HG03066 (cell line): ENCODE measurements around the gene KAZN.

Source experiments
- ATAC-seq: cut with Tn5 transposase; IDR thresholded peaks from one replicate; pipeline ENCODE4 v1.9.1; 2021; ENCODE audit warnings: low read depth; ENCODE audit not compliant: unreplicated experiment

The KAZN gene

DNA sequence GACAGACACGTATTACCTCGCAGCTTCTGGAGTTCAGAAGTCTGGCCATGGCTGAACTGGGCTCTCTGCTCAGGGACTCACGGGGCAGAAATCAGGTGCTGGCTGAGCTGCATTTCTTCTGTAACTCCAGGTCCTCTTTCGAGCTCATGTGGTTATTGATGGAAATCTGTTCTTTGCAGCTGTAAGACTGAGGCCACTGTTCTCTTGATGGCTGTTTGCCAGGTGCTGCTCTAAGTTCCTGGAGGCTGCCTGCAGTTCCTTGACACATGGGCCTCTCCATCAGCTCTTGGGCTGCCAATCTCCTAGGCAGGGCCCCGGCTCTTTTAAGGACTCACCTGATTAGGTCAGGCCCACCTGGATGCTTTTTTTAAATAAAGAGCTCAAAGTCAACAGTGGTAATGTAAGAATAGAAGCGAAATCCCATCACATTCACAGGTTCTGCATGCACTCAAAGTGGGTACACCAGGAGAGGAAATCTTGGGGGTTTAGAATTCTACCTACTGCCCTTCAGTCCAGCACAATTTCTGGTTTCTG is 139.1 kb downstream of the KAZN start:
- no peak for ATAC-seq

DNA sequence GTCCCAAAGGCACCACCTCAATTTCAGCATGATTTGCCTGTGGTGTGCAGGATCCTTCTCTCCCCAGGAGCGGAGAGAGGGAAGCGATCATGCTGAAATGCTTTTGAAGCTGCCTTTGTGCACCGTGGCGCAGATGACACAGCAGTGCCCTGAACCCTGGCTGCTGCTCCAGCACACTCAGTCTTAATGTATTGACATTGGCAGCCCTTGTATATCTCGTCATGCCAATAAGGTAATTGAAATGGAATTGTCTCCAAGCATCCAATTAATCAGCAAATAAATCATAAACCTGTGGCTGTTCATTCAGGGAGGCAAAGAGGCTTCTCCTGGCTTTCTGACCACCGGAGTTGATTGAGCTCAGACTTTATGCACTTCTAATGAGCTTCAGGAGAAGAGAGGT is 139.8 kb downstream of the KAZN start:
- no peak for ATAC-seq

DNA sequence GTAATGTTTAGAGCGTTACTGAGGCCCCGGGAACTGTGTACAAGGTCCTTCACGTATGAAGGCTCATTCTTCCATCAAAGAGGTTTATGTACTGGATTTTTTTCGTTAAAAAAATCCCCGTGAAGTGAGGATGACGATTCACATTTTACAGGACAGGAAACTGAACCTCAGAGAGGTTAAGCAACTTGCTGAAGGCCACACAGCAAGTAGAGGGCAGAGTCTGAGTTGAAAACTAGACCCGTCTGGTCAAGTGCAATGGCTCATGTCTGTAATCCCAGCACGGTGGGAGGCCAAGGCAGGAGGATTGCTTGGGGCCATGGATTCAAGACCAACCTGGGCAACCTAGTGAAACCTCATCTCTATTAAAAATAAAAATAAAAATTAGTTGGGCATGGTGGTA is 140.2 kb downstream of the KAZN start:
- no peak for ATAC-seq

DNA sequence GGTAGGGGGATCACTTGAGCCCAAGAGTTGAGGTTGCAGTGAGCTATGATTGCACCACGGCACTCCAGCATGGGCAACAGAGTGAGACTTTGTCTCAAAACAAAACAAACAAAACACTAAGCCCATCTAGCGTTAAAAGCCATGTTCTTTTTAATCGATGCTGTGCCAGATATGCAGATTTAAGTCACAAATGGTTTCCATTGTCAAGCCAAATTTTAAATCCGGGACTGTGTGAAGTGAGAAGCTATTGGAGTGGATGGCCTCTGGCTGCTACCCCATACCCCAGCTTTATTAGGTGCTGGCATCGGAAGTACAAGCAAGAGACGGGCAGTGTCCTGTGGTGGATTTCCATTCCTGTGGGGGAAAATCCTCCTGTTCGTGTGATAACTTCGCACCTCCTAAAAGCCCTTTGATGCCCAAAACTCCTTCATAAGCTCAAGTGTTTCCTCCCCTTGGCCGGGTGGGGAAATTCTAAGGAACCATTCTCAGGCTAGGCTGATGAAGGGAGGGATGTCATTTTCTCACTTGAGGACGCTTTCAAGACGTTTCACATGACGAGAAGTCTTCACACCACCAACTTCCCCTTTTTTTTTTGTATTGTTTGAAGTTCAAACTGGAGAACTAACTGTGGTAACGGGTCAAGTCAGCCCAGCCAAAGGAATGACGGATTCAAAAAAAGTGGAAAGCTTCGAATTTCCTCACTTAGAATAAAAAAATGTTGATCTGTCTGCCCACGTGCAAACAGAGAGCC is 140.8 kb downstream of the KAZN start:
- no peak for ATAC-seq

DNA sequence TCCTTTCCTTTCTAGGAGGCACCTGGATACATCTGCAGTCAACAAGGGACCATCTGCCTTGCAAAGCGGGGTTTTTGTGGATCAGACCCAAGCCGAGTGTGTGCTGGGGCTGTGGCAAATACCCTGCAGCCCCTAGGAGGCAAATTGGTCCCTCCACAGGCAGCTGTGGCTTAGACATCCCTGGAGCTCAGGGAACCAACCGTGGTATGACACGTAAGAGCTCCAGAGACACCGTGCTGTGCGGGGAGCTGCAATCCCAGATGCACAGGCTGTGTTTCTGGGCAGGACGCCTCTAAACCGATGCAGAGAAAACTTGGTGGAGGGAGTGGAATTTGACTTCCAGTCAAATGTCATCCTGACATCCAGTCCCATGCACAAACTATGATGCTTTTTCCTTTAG is 141.5 kb downstream of the KAZN start:
- ATAC-seq = no peak

DNA sequence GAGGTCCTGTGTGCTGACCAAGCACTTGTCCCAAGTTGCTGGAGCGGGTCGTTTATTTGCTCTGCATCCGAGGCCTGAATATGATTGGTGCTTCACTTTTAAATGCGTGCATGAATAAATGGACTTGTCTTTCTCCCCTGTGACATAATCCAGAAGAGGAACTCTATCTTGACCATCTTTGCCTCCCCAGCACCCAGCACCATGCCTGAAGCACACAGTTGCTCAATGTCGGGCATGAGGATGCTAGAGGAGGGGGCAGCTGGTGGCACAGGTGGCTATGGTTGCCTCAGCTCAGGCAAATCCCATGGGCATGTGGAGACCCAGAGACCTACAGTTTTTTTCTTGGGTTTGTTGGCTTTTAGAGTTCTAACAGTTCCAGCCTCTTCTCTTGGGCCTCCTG is 142.6 kb downstream of the KAZN start:
- ATAC-seq = no peak

DNA sequence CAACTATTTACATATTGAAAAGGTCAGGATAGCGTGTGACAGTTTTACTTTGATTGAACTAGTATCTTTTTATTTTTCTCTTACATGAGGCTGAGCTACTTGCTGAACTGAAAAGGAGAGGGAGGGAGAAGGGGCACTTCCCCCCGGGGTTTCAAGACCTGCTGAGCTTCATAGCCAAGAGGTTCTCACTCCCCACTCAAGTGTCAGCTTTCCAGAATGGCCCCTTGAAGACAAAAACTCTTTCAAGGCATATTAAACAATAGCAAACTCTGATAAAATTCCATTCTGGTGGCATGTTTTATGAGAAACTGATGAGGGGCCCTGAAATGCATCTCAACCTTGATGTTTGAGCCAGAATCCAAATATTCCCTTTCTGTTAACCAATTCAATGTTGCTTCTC is 143.0 kb downstream of the KAZN start:
- ATAC-seq = no peak

DNA sequence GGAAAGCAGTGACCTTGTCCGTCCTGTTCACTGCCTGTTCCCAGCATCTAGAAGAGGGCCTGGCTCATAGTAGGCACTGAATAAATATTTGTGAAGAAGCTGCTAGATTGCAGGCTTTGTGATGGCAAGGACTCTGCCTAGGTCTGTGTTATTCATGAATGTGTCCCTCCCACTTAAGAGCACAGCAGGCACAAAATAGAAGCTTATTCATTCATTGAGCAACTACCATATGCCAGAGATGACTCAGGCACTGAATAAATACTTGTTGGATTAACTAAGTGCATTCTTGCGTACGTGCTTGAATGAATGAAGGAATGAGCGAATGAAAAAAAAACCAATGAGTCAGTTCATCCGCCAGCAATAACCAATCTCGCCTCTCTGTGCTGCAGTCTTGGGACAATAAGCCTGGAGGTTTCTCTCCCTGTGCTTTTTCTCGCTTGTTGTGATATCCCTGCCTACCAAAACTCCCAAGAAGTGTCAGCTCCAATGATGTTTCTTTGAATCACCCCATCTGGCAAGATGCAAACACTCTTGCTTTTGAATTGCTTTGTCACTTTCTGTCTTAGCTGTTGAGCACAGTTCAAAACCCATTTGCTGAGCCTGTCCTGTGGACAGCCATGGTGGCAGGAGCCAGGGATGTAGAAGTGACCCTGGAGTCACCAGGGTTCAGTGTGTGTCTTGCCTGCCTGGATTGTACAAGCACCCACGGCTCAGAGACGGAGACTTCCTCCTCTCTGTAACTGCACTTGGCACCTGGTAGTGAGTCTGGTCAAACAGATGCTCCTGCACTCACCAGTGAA is 143.9 kb downstream of the KAZN start:
- no peak for ATAC-seq

DNA sequence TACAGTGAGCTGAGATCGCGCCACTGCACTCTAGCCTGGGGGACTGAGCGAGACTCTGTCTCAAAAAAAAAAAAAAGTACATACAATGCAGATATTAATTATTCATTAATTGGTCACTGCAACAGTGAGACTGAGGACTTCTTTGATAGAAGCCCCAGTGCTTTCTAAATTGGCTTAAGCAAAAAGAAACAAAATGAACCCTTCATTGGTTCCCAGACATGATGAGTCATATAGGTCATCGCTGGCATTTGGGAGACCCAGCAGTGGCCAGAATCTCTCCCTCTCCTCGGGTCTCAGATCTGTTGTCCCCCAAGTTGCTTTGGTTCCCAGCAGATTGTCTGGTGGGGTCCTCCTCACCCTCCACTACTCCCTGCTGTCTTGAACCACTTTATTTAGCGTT is 144.9 kb downstream of the KAZN start:
- no peak for ATAC-seq

DNA sequence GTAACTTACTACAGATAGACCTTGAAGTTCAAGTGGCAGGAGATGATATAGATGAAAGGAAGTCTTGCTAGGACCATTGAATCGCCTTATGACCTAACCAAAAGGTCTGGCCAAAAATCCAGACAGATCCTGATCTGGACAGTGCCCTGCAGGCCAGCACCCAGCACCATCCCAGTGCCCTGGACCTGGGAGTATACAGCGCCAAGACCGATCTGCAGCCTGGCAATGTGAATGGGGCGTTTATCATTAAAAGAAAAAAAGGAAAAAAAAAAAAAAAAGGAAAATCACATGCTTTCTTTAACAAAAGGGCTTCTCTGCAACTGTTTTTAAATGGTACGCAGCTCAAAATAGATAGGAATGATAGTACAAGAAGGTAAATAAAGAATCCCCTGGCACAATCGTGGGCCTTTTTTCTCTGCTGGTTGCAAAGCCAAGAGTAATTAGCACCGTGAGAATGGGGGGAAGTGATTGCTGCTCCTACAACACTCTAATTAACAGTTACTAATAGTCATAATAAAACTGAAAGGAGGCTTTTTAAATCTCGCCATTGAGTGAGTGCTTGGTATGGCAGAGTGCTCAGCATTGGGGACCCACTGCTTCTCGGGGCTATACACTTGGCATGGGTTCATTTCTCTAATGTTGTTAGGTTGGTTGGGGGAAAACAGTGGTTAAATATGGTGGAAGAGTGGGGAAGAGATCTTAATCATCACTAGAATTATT is 146.7 kb downstream of the KAZN start:
- ATAC-seq = no peak

DNA sequence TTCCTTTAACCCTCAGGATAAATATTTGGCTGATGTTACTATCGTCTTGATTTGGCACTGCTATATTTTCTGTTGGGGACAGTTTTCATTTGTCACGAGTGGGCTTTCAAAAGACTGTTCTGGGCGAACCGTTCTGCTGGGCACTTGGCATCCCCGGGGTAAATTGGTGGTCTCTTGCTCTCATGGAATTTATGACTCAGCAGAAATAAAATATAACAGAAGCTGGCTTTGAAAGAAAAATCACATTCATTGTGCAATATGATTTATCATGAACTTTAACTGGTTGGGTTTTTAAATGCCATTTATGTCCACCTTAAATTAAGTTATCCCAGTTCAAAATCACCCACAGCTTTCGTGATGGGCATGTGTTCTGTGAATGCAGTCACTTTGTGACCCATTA is 147.3 kb downstream of the KAZN start:
- ATAC-seq = no peak

DNA sequence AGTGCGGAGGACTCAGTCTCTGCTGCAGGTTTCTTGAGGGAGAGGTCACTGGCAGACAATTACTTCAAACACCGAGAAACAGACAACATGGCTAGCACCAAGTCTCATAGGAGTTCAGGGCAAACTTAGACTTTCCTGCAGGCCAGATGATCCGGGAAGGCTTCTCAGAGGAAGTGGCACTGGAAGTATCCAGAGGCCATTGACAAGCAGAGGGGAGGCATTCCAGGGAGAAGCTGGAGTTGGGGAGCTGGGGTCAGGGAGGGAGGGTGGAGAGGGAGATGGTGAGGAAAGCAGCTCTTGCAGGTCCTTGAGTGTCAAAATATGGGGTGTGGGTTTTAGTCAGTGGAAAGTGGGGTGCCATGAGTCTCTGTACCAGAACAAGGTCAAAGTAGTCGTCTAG is 147.9 kb downstream of the KAZN start:
- ATAC-seq = no peak

DNA sequence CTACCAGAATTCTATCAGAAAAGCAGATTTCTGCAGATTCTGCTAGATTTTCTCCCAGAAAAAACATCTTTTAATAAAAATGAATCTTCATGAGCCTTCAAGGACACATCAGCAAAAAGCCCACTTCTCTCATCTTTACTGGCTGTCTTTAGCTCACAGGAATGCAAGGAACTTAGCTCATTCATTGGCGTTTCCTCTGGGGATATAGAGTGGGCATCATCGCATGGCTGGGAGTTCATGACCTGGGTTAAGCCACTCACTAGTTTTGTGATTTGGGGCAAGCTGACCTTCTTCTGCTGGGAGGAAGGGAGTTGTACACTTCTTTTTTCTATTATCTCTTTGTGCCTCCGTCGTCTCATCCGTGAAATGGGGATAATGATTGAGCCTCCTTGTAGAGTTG is 149.7 kb downstream of the KAZN start:
- no peak for ATAC-seq

DNA sequence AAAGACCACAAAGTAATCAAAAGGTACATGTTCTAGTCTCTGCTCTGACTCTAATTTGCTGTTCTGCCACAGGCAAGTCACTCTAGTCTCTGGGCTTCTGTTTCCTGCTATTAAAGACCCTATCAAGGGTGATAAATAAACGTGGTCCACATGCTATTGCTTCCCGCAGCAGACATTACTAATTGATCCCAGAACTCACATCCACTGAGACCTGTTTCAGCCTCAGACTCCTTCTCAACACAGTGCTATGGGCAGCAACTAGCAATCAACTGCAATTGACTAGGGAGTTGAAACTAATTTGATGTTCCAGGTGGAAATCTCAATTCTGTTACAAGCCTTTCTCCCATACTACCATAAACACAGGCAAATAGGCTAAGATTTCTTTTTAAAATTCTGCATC is 150.5 kb downstream of the KAZN start:
- no peak for ATAC-seq

DNA sequence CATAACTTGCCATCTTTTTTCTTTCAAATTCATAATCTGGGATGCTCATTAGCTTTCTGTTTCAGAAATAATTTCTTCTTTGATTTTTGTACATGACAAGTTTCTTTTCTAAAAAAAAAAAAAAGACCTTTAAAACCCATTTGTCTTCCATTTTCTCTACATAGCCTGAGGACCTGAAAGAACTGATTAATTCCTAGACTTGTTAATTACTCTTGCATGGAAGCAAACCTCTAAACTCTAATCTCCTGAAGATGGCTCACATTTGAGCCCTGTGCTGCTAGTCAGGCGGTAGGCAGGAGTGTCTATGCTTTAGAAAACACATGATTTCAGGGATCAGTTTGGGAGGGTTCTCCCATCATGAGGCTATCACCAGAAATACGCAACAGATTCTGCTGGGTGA is 152.0 kb downstream of the KAZN start:
- ATAC-seq = no peak

DNA sequence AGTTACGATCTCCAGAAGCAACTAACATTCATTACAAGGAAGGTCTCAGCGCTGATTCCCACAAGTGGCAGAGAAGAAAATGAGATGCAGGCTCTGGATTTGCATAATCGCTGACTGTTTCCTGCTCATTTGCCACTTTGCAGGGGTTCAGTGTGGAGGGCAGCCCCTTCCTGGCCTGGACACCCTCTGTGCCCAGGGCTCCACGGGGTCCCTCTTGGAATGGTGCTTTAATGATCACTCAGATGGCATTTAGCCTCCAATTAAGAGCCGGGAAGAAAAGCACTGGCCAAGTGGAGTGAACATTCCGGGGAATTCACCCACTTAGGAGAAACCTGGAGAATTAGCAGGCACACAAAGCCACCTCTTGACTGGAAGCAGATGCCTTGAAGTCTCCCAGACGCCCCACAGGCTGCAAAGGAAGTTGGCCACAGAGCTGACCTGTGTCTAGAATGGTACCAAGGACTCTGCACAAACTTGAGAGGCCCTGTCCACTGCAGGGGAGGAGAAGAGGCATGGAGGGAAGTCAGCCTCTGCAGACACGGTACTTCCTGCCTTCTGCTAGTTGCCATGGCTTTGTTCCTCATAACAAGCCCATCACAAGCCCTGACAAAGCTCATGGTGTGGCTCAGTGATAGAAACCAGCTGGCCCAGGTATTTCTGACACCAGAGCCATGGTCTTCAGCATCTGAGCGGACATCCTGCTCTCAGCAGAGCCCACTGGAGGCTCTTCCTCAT is 157.2 kb downstream of the KAZN start:
- no peak for ATAC-seq

DNA sequence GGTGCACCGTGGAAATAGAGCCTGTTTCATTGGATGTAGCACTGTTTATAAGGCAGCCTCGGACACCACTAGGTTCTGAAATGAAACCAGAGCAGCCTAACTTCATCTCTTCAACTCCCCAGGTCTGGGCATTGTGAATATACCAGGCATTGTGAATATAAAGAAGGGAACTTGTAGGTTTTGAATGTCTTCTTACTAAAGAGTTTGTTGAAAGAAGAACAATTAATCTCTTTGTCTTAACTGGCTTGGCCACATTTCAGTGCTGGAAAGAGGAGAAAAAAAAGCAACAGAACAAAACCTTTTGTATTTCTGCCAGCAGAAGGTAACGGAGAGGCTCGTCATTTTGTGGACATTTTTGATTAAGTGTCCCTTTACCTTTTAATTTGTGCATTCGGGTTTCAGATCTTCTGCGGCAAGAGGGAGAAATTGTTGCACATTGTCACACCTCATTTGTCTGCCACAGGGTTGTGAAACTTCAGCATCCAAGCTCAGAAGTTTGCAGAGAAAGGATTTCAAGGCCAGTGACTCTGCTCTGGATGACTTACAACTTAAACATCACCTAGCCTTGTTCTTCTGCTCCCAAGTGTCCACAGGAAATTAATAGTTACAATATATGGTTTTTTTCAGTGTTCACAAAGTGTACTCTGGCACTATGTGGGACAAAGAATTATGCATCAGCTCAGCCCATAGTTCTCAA is 158.3 kb downstream of the KAZN start:
- ATAC-seq = no peak

DNA sequence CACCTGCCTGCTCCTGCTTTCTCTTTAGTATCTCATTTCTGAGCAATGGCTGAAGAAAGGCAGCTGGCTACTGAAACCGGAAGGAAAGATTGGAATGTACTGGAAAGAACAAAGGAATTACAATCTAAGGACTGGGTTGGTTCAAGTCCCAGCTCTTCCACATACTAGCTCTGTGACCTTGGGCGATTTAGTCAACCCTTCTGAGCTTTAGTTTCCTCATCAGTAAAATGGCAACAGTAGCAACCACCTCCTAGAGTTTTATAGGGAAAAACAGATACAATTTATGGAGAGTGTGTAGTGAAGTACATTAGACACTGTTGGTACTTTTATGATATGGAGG is 158.8 kb downstream of the KAZN start:
- no peak for ATAC-seq

DNA sequence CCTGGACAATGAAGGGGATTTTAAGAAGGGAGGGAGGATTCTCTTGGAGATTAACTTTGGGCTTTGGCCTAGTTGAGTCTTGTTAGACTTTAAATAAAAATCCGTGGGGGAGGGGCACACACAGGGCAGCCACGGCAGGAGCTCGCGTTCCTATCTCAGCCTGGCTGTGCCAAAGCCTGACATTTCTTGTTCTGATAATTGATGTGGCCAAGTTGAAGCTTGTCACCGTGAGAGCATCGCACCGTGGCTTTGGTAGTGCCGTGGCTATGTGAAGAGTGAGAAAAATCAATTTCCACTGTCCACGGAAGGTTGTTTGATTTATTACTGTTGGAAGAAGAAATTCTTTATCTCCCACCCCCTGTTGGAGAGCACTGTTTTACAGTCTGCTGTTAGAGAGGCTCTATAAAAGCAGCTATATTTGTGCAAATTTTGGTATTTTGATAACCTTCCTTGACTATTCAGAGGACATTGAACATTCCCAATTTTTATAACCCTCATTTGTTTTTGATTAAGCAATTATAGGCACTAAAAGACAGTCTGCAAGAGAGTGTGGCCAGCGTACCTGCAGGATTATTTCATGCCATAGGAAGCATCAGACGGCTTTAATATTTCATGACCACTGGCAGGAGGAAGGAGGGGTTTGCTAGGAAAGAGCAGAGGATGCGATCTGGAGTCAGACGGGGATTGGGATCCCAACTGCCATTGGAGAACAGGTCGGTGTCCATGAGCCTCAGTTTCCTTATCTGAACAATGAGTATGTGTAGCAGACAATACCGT is 160.7 kb downstream of the KAZN start:
- no peak for ATAC-seq
